CD4-positive, alpha-beta T cell treated with Interleukin-17A for 1 hour (primary cell): ENCODE results near the gene SQSTM1.
"Not testable (repeated sequence)": the region's sequence is repeated elsewhere in the genome, so short reads cannot be mapped to it uniquely, and the experiment has no call there.

Source experiments
- DNase-seq: peaks from one replicate; pipeline ENCODE4 v3.0.0-alpha.2; 2020

Gene SQSTM1

DNA sequence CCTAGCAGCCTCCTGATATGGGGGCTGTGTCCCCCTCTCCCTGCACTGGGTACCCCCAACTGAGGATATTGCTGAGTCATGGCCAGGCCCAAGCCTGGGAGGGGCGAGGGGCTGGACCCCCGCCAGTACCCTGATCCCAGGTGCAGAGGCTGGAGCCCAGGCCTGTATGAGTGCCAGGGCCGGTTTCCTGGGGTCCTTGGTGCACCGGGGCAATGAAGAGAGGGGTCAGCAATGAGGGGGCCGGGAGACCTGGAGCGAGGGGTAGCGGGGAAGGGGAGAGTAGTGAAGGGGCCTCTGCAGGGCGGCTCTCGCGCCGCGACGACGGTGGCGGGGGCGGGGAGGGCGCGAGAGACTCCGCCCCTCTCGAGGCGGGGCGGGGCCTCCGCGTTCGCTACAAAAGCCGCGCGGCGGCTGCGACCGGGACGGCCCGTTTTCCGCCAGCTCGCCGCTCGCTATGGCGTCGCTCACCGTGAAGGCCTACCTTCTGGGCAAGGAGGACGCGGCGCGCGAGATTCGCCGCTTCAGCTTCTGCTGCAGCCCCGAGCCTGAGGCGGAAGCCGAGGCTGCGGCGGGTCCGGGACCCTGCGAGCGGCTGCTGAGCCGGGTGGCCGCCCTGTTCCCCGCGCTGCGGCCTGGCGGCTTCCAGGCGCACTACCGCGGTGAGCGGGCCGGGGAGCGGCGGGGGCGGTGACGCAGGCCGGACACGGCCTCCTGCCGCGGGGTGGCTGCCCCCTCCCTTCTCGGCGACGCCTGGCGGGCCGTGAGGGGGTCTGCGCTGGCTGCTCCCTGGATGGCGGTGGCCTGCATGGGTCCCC, at the start of gene SQSTM1:
Gene SQSTM1 (plus strand): TSS at position 423 of the 815 bp plus-strand sequence. CDS start 32 bp downstream, at position 455.
- DNase-seq = peak; percentile 87

GRCh38 chr5:179771311-179771895, 49.3 kb upstream of the SQSTM1 start:
- no peak for DNase-seq

- DNase-seq = no peak
Observed at GRCh38 chr5:179772351-179772750, 48.4 kb upstream of the SQSTM1 start.

DNA sequence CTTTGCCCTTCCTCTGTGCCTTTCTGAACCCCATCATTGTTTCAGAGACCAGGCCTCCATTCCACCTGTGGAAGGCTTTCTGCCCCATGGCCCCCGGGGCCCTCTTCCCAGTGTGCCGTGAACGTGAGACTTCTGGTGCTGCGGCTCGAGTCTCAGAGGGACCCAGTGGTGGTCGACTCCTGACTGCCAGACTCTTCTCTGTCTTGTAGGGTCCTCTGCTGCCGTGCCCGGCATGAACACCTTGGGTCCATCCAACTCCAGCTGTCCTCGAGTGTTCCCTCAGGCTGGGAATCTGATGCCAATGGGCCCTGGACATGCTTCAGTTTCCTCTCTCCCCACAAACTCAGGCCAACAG, 47.0 kb upstream of the SQSTM1 start:
- no peak for DNase-seq

DNA sequence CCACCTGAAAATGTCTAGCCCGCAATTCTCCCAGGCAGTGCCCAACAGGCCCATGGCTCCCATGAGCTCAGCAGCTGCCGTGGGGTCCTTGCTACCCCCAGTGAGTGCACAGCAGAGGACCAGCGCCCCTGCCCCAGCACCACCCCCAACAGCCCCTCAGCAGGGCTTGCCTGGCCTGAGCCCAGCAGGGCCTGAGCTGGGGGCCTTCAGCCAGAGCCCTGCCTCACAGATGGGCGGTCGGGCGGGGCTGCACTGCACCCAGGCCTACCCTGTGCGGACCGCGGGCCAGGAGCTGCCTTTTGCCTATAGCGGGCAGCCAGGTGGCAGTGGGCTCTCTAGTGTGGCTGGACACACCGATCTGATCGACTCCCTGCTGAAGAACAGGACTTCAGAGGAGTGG, 46.3 kb upstream of the SQSTM1 start:
- no peak for DNase-seq

DNA sequence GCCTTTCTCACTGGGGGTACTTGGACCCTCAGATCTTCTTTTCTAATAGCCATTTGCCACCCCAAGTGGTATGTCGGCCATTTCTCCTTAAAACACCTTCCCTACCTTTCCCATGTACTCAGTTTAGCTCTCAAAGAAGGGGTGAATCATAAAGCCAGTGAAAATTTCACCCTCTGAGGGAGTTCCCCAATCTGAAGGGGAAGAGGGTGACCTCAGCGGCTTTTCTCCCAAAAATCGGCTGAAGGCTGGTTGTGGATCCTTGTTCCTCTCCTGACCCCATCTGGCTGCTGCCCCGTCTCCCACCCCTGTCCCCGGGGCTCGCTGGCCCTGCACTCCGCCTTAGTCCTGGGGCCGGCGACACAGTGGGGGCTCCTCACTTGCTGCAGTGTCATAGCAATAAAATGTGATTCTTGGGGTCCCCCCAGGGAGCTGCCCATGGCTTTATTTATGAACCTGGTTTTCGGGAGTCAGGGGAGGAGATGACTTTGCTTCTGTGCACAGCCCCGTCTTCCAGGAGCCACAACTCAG, 44.2 kb upstream of the SQSTM1 start:
- no peak for DNase-seq

GRCh38 chr5:179777456-179777855, 43.2 kb upstream of the SQSTM1 start:
- DNase-seq = no peak

- DNase-seq = no peak
Observed at GRCh38 chr5:179777909-179778308, 42.8 kb upstream of the SQSTM1 start.

- no peak for DNase-seq
Observed at GRCh38 chr5:179778591-179778990, 42.1 kb upstream of the SQSTM1 start.

- DNase-seq = no peak
Observed at GRCh38 chr5:179779826-179780225, 40.9 kb upstream of the SQSTM1 start.

GRCh38 chr5:179780362-179780761, 40.3 kb upstream of the SQSTM1 start:
- DNase-seq = no peak

DNA sequence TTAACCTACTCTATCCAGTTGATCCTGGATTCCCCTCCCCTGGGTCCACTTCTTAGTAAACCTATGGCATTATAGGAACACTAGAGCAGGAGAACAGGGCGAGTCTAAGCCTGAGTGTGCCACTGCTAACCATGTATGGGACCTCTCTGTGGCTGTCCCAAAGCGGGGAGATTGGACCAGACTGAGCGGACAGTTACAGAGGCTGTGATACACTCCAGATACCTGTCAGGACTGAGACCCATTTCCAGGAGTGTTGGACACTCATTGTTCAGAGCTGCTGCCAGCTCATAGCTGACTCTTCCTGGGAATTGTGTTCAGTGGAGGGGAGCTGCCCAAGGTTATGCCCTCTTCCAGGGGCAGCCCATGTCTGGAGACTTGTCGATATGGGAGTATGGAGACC, 38.9 kb upstream of the SQSTM1 start:
- no peak for DNase-seq

GRCh38 chr5:179783128-179783527, 37.6 kb upstream of the SQSTM1 start:
- no peak for DNase-seq

- DNase-seq = no peak
Observed at GRCh38 chr5:179786861-179787260, 33.8 kb upstream of the SQSTM1 start.

GRCh38 chr5:179788193-179788854, 32.4 kb upstream of the SQSTM1 start:
- no peak for DNase-seq

- not testable (repeated sequence) for DNase-seq
Observed at GRCh38 chr5:179789278-179789677, 31.4 kb upstream of the SQSTM1 start.

DNA sequence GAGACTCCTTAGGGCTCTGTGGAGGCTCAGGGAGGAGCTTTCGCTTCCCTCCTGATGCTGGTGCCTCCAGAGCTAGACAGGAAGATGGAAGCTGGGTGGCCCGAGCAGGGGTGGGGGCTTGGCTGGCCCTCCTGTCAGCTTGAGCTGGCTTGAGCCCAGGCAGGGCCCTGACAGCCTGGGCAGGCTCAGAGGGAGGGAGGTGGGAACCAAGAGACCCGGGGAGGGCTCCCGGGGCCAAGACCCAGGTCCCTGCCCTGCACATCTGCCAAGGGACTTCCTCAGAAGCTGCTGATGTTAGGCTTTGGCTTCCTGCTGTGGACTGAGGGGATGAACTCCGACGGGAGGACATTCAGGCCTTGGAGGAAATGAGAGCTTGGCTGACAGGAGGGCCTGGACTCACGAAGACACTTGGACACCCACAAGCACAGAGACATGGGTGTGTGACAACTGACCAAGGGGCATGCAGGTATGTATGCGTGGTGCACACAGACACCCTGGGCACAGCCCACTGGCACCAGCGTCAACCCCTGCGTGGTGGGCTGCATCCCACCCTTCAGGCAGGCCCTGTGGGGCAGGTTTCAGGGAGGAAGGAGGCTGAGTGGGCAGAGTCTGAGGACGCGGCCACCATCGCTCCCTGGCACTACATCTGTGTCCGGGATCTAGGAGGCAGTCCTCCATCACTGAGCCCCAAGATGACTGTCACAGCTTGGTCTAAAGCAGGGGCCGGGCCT, 28.7 kb upstream of the SQSTM1 start:
- no peak for DNase-seq

DNA sequence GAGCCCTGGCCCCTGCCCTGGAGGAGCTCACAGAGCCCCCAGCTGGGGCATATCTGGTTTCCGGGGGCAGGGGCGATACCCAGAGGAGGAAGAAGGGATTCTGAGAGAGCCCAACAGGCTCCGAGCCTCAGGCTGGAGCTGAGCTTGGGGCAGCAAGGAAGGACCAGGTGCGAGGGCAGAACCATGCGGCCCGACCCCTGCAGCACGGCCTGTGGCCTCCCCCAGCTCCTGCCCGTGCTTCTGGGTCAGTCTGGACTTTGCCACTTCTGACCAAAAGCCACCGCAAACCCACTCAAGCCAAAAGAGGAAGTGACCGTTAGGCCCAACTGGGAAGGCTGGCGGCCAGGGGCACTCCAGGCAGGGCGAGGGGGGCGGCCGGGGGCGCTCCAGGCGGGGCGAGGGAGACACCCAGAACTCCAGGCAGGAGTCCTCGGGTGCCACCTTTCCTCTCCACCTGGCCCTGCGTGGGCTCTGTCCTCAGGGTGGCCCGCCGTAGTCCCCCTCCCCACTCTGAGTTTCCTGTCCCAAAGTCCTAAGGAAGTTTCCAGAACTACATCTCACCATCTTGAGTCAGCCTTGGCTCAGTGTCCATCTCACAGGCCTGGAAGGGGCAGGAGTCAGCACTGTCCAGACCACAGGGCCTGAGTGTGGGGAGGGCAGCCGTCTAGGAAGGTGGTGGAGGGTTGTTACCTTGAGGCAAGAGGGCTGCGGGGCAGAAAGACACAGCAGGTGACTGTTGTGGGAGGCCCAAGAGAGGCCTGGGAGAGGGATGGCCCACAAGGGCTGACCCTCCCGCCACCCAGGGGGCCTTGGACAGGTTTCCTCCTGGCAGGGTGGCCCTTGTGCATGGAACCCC, 27.9 kb upstream of the SQSTM1 start:
- DNase-seq = no peak

DNA sequence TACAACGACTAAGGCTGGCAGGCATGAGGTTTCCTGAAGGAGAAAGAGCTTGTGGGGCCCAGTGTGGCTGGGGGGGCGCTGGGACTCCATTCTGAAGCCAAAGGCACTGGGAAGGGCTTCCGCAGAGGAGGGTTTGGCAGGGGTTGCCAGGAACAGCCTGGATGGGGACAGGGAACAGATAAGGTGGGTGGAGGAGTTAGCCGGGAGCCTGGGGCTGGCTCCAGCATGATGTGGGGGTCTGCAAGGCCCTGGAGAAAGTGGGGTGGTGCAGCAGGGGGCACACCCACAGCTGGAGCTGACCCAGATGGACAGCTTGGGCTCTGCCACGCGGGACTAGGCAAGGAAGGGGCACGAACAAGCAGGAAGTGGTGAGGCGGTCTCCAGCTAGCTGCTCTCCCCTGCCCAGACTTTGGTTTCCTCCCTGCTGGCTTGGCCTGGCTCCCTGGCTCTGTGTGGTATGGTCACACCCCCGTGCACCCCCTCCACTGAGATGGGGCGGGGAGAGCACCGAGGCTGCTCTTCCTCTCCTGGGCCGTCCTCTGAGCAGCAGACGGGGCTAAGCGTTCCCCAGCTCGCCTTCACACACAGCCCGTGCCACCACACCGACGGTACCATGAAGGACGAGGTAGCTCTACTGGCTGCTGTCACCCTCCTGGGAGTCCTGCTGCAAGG, 27.1 kb upstream of the SQSTM1 start, which contains the start of gene LTC4S:
Gene LTC4S (plus strand): TSS at position 519 of the 672 bp plus-strand sequence. CDS start 95 bp downstream, at position 614.
- peak; percentile 74 for DNase-seq

DNA sequence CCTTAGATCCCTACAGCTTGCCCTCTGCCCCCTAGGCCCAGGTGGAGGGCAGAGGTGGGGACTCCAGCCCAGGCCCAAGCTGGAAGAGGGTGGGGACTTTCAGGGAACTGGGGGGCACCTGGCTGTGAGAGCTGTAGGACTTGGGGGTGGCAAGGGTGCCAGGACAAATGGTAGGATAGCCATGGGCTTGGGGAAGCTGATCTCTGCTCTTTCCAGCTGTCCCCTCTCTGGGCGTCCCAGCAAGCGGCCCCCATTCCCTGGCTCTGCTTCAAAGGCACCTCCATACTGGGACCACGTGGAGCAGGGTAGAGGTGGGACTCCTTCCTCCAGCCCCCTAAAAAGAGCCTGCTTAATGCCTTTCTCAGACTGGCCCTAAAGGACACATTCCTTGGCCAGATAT, 26.5 kb upstream of the SQSTM1 start:
- DNase-seq = no peak

GRCh38 chr5:179794575-179794974, 26.1 kb upstream of the SQSTM1 start:
- no peak for DNase-seq
